OCI-LY1 (cell line): ENCODE results near the gene SDC3.

Experiments used
- H2AFZ ChIP-seq: fragments of 200-600 bp; sonication (generic), shearing (Covaris generic); 2 replicates; pipeline ENCODE4 v1.6.0; 2014; ENCODE audit warnings: antibody characterized with exemption, mild to moderate bottlenecking, low read length
- H3F3A ChIP-seq: fragments of 200-600 bp; sonication (generic), shearing (Covaris generic); 2 replicates; pipeline ENCODE4 v1.6.0; 2014; ENCODE audit warnings: mild to moderate bottlenecking, antibody characterized with exemption, low read length, moderate library complexity; ENCODE audit not compliant: insufficient read depth
- H3K27ac ChIP-seq: fragments of 200-600 bp; sonication (generic); 2 replicates; pipeline ENCODE4 v1.5.1; 2014; ENCODE audit warnings: low read length, mixed run types, mild to moderate bottlenecking, low read depth; ENCODE audit not compliant: poor library complexity, severe bottlenecking
- H3K27me3 ChIP-seq: fragments of 200-600 bp; sonication (generic); 2 replicates; pipeline ENCODE4 v1.6.0; 2014; ENCODE audit warnings: antibody characterized with exemption, mild to moderate bottlenecking, low read length, moderate library complexity; ENCODE audit not compliant: insufficient read depth
- H3K36me3 ChIP-seq: fragments of 200-600 bp; sonication (generic); 2 replicates; pipeline ENCODE4 v1.6.1; 2014; ENCODE audit warnings: mild to moderate bottlenecking, antibody characterized with exemption, low read length, moderate library complexity, mixed read lengths; ENCODE audit not compliant: insufficient read depth
- H3K4me1 ChIP-seq: fragments of 200-600 bp; sonication (generic); 2 replicates; pipeline ENCODE4 v1.5.1; 2014; ENCODE audit warnings: mild to moderate bottlenecking, low read length, moderate library complexity; ENCODE audit not compliant: insufficient read depth, severe bottlenecking
- H3K4me2 ChIP-seq: fragments of 200-600 bp; sonication (generic), shearing (Covaris generic); 2 replicates; pipeline ENCODE4 v1.6.1; 2014; ENCODE audit warnings: low read length
- H3K4me3 ChIP-seq: fragments of 200-600 bp; sonication (generic); 2 replicates; pipeline ENCODE4 v1.5.1; 2014; ENCODE audit warnings: low read length, low read depth, mild to moderate bottlenecking, mixed read lengths; ENCODE audit not compliant: poor library complexity, severe bottlenecking
- H3K79me2 ChIP-seq: fragments of 200-600 bp; shearing (Covaris generic); 2 replicates; pipeline ENCODE4 v1.6.1; 2016; ENCODE audit warnings: mixed run types, low read length, mixed read lengths; ENCODE audit not compliant: insufficient read depth
- H3K9ac ChIP-seq: fragments of 200-600 bp; sonication (generic), shearing (Covaris generic); 2 replicates; pipeline ENCODE4 v1.6.1; 2014; ENCODE audit warnings: mild to moderate bottlenecking, low read length, mixed read lengths
- H3K9me2 ChIP-seq: fragments of 200-600 bp; sonication (generic), shearing (Covaris generic); 2 replicates; pipeline ENCODE4 v1.6.1; 2014; ENCODE audit warnings: low read depth, mild to moderate bottlenecking, low read length, mixed read lengths
- H3K9me3 ChIP-seq: fragments of 200-600 bp; shearing (Covaris generic); 2 replicates; pipeline ENCODE4 v1.6.1; 2014; ENCODE audit warnings: low read length, mixed read lengths
- H4K20me1 ChIP-seq: fragments of 200-600 bp; sonication (generic), shearing (Covaris generic); 2 replicates; pipeline ENCODE4 v1.6.0; 2016; ENCODE audit warnings: mild to moderate bottlenecking, low read length; ENCODE audit not compliant: insufficient read depth
- EZH2 ChIP-seq: fragments of 200-600 bp; sonication (generic), shearing (Covaris generic); IDR thresholded peaks from 2 replicates; pipeline ENCODE4 v1.8.0; 2017; ENCODE audit warnings: borderline replicate concordance, mixed run types, mild to moderate bottlenecking, antibody characterized with exemption, low read length, moderate library complexity, mixed read lengths
- TF ChIP-seq, protein P1 (sequence below): fragments of 200-600 bp; sonication (generic), shearing (Covaris generic); IDR thresholded peaks from 2 replicates; pipeline ENCODE4 v1.5.1; 2017; ENCODE audit warnings: mild to moderate bottlenecking, antibody characterized with exemption, low read length, moderate library complexity, mixed read lengths

SDC3 gene

DNA sequence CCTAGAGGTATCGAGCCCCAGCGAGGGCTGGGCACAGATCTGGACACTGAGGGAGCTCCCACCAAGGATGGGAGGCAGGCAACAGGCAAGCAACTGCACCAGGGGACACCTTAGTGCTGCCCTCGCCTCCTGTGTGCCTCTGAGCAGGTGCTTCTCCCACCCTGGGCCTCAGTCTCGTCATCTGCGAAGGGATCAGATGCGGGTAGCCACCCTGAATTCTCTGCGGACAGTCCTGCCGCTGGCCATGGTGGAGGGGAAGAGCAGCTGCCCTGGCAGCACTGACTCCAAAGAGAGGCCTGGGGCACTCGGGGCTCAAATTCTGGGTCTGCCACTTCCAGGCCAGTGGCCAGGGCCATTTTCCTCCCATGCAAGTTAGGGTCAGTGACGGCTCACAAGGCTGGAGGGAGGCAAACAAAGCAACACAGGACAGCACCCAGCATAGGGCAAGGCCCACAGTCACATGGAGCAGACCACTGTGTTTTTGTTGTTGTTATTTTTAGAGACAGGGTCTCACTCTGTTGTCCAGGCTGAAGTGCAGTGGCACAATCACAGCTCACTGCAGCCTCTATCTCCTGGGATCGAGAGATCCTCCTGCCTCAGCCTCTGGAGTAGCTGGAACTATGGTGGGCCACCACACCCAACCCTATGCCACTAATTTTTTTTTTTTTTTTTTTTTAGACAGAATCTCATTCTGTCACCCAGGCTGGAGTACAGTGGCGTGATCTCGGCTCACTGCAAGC, 7.1 kb upstream of the SDC3 start:
- Histone ChIP-seq H3K9ac (no peak overlapping the region), H3K4me2 (no peak overlapping the region), H3K27me3 (no peaks in the 10 kb centered on the region), H3K9me3 (no peaks in the 10 kb centered on the region), H3F3A (no peaks in the 10 kb centered on the region), H3K79me2 (no peaks in the 10 kb centered on the region), H4K20me1 (no peaks in the 10 kb centered on the region), H3K27ac (no peak overlapping the region), H3K4me1 (no peaks in the 10 kb centered on the region), H3K9me2 (no peaks in the 10 kb centered on the region), H3K36me3 (no peaks in the 10 kb centered on the region), H3K4me3 (no peak overlapping the region), H2AFZ (no peak overlapping the region)
- TF ChIP-seq, protein P1, sequence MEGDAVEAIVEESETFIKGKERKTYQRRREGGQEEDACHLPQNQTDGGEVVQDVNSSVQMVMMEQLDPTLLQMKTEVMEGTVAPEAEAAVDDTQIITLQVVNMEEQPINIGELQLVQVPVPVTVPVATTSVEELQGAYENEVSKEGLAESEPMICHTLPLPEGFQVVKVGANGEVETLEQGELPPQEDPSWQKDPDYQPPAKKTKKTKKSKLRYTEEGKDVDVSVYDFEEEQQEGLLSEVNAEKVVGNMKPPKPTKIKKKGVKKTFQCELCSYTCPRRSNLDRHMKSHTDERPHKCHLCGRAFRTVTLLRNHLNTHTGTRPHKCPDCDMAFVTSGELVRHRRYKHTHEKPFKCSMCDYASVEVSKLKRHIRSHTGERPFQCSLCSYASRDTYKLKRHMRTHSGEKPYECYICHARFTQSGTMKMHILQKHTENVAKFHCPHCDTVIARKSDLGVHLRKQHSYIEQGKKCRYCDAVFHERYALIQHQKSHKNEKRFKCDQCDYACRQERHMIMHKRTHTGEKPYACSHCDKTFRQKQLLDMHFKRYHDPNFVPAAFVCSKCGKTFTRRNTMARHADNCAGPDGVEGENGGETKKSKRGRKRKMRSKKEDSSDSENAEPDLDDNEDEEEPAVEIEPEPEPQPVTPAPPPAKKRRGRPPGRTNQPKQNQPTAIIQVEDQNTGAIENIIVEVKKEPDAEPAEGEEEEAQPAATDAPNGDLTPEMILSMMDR, result no peak
- TF ChIP-seq EZH2, result no peak

DNA sequence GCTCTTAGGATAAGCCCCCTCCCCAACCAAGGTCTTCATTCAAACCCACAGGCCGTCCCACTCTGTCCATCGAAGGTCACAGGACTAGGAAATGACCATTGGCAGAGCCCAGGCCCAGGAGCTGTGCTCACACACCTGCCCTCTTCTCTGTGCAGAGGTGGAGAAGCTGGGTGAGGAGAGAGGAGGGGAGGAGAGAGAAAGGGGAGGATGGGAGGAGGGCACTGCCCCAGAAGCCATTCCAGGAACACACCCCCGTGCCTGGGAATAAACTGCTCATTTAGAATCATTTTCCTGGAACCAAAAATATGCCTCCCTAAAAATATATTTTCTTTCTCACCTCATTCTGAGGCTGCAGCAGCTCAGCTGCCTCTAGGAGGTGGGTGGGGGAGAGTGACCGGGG, 6.4 kb upstream of the SDC3 start:
- Histone ChIP-seq H3K9ac (no peak overlapping the region), H3K4me2 (no peak overlapping the region), H3K9me3 (no peaks in the 10 kb centered on the region), H3K27ac (no peak overlapping the region), H3K4me1 (peaks cover 1% of the 10 kb centered on the region), H4K20me1 (no peaks in the 10 kb centered on the region), H3K36me3 (no peaks in the 10 kb centered on the region), H3K79me2 (no peaks in the 10 kb centered on the region), H2AFZ (no peak overlapping the region), H3K9me2 (no peaks in the 10 kb centered on the region), H3F3A (no peaks in the 10 kb centered on the region), H3K27me3 (no peaks in the 10 kb centered on the region), H3K4me3 (no peak overlapping the region)
- TF ChIP-seq, protein P1, result no peak
- TF ChIP-seq EZH2, result no peak

DNA sequence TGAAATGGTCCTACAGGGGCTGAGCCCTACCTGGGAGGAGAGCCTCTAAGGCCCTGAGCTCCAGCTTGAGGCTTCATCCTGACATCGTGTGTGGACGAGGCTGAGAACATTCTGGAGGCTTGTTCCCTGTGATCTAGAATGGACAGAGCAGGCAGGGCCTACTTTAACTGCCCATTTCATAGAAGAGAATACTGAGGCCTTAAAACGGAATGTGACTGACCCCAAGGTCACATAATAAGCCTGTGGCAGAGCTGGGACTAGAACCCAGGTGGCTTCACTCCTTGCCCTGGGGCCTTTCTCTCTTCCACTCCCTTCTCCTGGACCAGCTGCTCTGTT, 6.0 kb upstream of the SDC3 start:
- no peaks in the 10 kb centered on the region for H4K20me1 ChIP-seq
- no peaks in the 10 kb centered on the region for H3K9me2 ChIP-seq
- no peak overlapping the region for H3K4me3 ChIP-seq
- no peaks in the 10 kb centered on the region for H3K36me3 ChIP-seq
- no peak overlapping the region for H3K27ac ChIP-seq
- no peak overlapping the region for H2AFZ ChIP-seq
- H3K4me2 ChIP-seq, result no peak overlapping the region
- H3K9ac ChIP-seq, result no peak overlapping the region
- no peaks in the 10 kb centered on the region for H3K79me2 ChIP-seq
- H3K27me3 ChIP-seq, result no peaks in the 10 kb centered on the region
- H3F3A ChIP-seq, result no peaks in the 10 kb centered on the region
- TF ChIP-seq EZH2, result no peak
- TF ChIP-seq, protein P1, result no peak
- peaks cover 5% of the 10 kb centered on the region for H3K4me1 ChIP-seq
- no peaks in the 10 kb centered on the region for H3K9me3 ChIP-seq
